ENCODE data around the gene SPTBN5. TPM values are rescaled to one million over a fixed set of nuclear protein-coding genes. Genes with fewer than 3 reads are reported as not detected.

The SPTBN5 gene
- total and polyA plus RNA-seq, 2 experiments from 2014 or later = 0.57 to 1.1 TPM

GRCh38 chr15:41805711-41806110 is 88.1 kb downstream of the SPTBN5 start:
- TF ChIP-seq CTCF (conservative IDR thresholded peaks at IDR 0.05; ENCODE audit: low read depth in 2 of 2) (no peak), STAT1 (IDR thresholded peaks at IDR 0.05; ENCODE audit: unreplicated experiment) (no peak), ETS1 (IDR thresholded peaks at IDR 0.05) (no peak), ZNF331 (CRISPR knock-in tag; IDR thresholded peaks at IDR 0.05; ENCODE audit: low read depth) (no peak), NANOG (IDR thresholded peaks at IDR 0.05; ENCODE audit: borderline replicate concordance) (no peak), EZH2 (IDR thresholded peaks at IDR 0.05; ENCODE audit: low read depth, unreplicated experiment) (no peak), POLR2AphosphoS5 (IDR thresholded peaks at IDR 0.05; ENCODE audit: low read depth) (no peak), EZH2phosphoT487 (IDR thresholded peaks at IDR 0.05; ENCODE audit: unreplicated experiment) (no peak), CREB1 (CRISPR knock-in tag; IDR thresholded peaks at IDR 0.05; ENCODE audit: low read depth) (no peak)
- TF ChIP-seq, protein P1, sequence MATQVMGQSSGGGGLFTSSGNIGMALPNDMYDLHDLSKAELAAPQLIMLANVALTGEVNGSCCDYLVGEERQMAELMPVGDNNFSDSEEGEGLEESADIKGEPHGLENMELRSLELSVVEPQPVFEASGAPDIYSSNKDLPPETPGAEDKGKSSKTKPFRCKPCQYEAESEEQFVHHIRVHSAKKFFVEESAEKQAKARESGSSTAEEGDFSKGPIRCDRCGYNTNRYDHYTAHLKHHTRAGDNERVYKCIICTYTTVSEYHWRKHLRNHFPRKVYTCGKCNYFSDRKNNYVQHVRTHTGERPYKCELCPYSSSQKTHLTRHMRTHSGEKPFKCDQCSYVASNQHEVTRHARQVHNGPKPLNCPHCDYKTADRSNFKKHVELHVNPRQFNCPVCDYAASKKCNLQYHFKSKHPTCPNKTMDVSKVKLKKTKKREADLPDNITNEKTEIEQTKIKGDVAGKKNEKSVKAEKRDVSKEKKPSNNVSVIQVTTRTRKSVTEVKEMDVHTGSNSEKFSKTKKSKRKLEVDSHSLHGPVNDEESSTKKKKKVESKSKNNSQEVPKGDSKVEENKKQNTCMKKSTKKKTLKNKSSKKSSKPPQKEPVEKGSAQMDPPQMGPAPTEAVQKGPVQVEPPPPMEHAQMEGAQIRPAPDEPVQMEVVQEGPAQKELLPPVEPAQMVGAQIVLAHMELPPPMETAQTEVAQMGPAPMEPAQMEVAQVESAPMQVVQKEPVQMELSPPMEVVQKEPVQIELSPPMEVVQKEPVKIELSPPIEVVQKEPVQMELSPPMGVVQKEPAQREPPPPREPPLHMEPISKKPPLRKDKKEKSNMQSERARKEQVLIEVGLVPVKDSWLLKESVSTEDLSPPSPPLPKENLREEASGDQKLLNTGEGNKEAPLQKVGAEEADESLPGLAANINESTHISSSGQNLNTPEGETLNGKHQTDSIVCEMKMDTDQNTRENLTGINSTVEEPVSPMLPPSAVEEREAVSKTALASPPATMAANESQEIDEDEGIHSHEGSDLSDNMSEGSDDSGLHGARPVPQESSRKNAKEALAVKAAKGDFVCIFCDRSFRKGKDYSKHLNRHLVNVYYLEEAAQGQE (IDR thresholded peaks at IDR 0.05; ENCODE audit: unreplicated experiment) = no peak
- TF ChIP-seq, protein P2, sequence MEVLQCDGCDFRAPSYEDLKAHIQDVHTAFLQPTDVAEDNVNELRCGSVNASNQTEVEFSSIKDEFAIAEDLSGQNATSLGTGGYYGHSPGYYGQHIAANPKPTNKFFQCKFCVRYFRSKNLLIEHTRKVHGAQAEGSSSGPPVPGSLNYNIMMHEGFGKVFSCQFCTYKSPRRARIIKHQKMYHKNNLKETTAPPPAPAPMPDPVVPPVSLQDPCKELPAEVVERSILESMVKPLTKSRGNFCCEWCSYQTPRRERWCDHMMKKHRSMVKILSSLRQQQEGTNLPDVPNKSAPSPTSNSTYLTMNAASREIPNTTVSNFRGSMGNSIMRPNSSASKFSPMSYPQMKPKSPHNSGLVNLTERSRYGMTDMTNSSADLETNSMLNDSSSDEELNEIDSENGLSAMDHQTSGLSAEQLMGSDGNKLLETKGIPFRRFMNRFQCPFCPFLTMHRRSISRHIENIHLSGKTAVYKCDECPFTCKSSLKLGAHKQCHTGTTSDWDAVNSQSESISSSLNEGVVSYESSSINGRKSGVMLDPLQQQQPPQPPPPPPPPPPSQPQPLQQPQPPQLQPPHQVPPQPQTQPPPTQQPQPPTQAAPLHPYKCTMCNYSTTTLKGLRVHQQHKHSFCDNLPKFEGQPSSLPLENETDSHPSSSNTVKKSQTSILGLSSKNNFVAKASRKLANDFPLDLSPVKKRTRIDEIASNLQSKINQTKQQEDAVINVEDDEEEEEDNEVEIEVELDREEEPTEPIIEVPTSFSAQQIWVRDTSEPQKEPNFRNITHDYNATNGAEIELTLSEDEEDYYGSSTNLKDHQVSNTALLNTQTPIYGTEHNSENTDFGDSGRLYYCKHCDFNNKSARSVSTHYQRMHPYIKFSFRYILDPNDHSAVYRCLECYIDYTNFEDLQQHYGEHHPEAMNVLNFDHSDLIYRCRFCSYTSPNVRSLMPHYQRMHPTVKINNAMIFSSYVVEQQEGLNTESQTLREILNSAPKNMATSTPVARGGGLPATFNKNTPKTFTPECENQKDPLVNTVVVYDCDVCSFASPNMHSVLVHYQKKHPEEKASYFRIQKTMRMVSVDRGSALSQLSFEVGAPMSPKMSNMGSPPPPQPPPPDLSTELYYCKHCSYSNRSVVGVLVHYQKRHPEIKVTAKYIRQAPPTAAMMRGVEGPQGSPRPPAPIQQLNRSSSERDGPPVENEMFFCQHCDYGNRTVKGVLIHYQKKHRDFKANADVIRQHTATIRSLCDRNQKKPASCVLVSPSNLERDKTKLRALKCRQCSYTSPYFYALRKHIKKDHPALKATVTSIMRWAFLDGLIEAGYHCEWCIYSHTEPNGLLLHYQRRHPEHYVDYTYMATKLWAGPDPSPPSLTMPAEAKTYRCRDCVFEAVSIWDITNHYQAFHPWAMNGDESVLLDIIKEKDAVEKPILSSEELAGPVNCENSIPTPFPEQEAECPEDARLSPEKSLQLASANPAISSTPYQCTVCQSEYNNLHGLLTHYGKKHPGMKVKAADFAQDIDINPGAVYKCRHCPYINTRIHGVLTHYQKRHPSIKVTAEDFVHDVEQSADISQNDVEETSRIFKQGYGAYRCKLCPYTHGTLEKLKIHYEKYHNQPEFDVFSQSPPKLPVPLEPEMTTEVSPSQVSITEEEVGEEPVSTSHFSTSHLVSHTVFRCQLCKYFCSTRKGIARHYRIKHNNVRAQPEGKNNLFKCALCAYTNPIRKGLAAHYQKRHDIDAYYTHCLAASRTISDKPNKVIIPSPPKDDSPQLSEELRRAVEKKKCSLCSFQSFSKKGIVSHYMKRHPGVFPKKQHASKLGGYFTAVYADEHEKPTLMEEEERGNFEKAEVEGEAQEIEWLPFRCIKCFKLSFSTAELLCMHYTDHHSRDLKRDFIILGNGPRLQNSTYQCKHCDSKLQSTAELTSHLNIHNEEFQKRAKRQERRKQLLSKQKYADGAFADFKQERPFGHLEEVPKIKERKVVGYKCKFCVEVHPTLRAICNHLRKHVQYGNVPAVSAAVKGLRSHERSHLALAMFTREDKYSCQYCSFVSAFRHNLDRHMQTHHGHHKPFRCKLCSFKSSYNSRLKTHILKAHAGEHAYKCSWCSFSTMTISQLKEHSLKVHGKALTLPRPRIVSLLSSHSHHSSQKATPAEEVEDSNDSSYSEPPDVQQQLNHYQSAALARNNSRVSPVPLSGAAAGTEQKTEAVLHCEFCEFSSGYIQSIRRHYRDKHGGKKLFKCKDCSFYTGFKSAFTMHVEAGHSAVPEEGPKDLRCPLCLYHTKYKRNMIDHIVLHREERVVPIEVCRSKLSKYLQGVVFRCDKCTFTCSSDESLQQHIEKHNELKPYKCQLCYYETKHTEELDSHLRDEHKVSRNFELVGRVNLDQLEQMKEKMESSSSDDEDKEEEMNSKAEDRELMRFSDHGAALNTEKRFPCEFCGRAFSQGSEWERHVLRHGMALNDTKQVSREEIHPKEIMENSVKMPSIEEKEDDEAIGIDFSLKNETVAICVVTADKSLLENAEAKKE (CRISPR knock-in tag; IDR thresholded peaks at IDR 0.05) = no peak
- H3K9me2 ChIP-seq (ENCODE audit: insufficient read depth) = no peaks in the 10 kb centered on the region
- no peak overlapping the region for H2AFZ ChIP-seq
- Mint-ChIP-seq H3K9me3 (no peaks in the 10 kb centered on the region; the same call in 2 of the 3 replicates), H3K4me3 (no peak overlapping the region), H3K27me3 (ENCODE audit: insufficient read depth, low read depth, poor library complexity) (peaks cover 5% of the 10 kb centered on the region), H3K27ac (no peak overlapping the region), H3K4me1 (peaks cover 6% of the 10 kb centered on the region), H3K36me3 (ENCODE audit: low read depth) (no peaks in the 10 kb centered on the region)
- no peaks in the 10 kb centered on the region for H3K36me3 ChIP-seq (ENCODE audit: insufficient read depth)
- DNase-seq (ENCODE audit: low spot score) (no peak), ATAC-seq (no peak)
- no peak overlapping the region for H3K4me2 ChIP-seq
- no peaks in the 10 kb centered on the region for H3K27me3 ChIP-seq (ENCODE audit: insufficient read depth)
- no peaks in the 10 kb centered on the region; the same call in 1 of the 2 replicates for H4K20me1 ChIP-seq (replicated peaks; ENCODE audit: insufficient read depth)
- no peaks in the 10 kb centered on the region for H3K4me1 ChIP-seq (ENCODE audit: insufficient read depth)
- H3K79me2 ChIP-seq (replicated peaks; ENCODE audit: insufficient read depth) = no peaks in the 10 kb centered on the region
- no peak overlapping the region for H3K4me3 ChIP-seq
- no peak overlapping the region for H3K27ac ChIP-seq (ENCODE audit: low read depth)
- H3F3A ChIP-seq (replicated peaks; ENCODE audit: low read depth) = no peaks in the 10 kb centered on the region
